ENCODE data around the gene HIVEP2. TPM values are rescaled to one million over a fixed set of nuclear protein-coding genes. Genes with fewer than 3 reads are reported as not detected.

The HIVEP2 gene
- total and polyA plus RNA-seq, 12 donors, result 5.4 to 27.6 (median 16.4) TPM

GRCh38 chr6:142861711-142862110 is 83.3 kb downstream of the HIVEP2 start:
- Histone ChIP-seq H3K4me1 (replicated peaks in 1 of 2) (peaks cover 0 to 9% of the 10 kb centered on the region in 2 donors), H3K27ac (no peak overlapping the region), H3K4me3 (no peak overlapping the region), H3K9me3 (replicated peaks in 1 of 3) (no peaks in the 10 kb centered on the region), H3K27me3 (no peaks in the 10 kb centered on the region), H3K36me3 (replicated peaks in 1 of 2) (no peaks in the 10 kb centered on the region)
- no peak for DNase-seq
- TF ChIP-seq CTCF (IDR thresholded peaks at IDR 0.05) (no peak), POLR2A (IDR thresholded peaks at IDR 0.05) (no peak)
- intact Hi-C loops (cut with DNase I), result no loop called here
- 87 to 94% (median 90%) methylated on average over 3 of the region's 3 CpGs for WGBS, 4 donors

- TF ChIP-seq CTCF (IDR thresholded peaks at IDR 0.05) (no peak), POLR2A (IDR thresholded peaks at IDR 0.05) (no peak)
- WGBS, 4 donors, result 93 to 98% (median 95%) methylated on average over 5 to 6 of the region's 6 CpGs
- DNase-seq, result no peak
- Histone ChIP-seq H3K27ac (no peak overlapping the region), H3K27me3 (no peaks in the 10 kb centered on the region), H3K9me3 (replicated peaks in 1 of 3) (no peaks in the 10 kb centered on the region), H3K36me3 (replicated peaks in 1 of 2) (no peaks in the 10 kb centered on the region), H3K4me1 (replicated peaks in 1 of 2) (peaks cover 0 to 5% of the 10 kb centered on the region in 2 donors), H3K4me3 (no peak overlapping the region)
- intact Hi-C loops (cut with DNase I), result no loop called here
Measured at GRCh38 chr6:142860498-142860897, 84.5 kb downstream of the HIVEP2 start.

- 71 to 81% (median 79%) methylated on average over 8 to 9 of the region's 9 CpGs for WGBS, 4 donors
- H3K36me3 ChIP-seq (replicated peaks in 1 of 2), result no peaks in the 10 kb centered on the region
- TF ChIP-seq POLR2A (IDR thresholded peaks at IDR 0.05) (no peak), CTCF (IDR thresholded peaks at IDR 0.05) (no peak)
- peaks cover 3 to 8% of the 10 kb centered on the region in 2 donors for H3K4me1 ChIP-seq (replicated peaks in 1 of 2)
- H3K27ac ChIP-seq, result no peak overlapping the region
- DNase-seq, result no peak
- intact Hi-C loops (cut with DNase I), result no loop called here
- no peaks in the 10 kb centered on the region for H3K27me3 ChIP-seq
- H3K9me3 ChIP-seq (replicated peaks in 1 of 3), result no peaks in the 10 kb centered on the region
- no peak overlapping the region for H3K4me3 ChIP-seq
Measured at GRCh38 chr6:142857796-142858555, 87.0 kb downstream of the HIVEP2 start.

- Histone ChIP-seq H3K27me3 (no peaks in the 10 kb centered on the region), H3K4me1 (replicated peaks in 1 of 2) (peaks cover 7 to 8% of the 10 kb centered on the region in 2 donors), H3K9me3 (replicated peaks in 1 of 3) (no peaks in the 10 kb centered on the region), H3K36me3 (replicated peaks in 1 of 2) (no peaks in the 10 kb centered on the region), H3K4me3 (no peak overlapping the region), H3K27ac (no peak overlapping the region)
- intact Hi-C loops (cut with DNase I), result no loop called here
- TF ChIP-seq POLR2A (IDR thresholded peaks at IDR 0.05) (no peak), CTCF (IDR thresholded peaks at IDR 0.05) (no peak)
- no peak for DNase-seq
- WGBS, 4 donors, result 81 to 90% (median 83%) methylated on average over 7 of the region's 7 CpGs
Measured at GRCh38 chr6:142857233-142857761, 87.7 kb downstream of the HIVEP2 start.
